GM20000 (cell line): ENCODE results near the gene MIEF1.

Source experiments
- DNase-seq: peaks from one replicate; pipeline ENCODE4 v3.0.0; 2012; ENCODE audit warnings: low spot score
- CTCF ChIP-seq: IDR thresholded peaks from 2 replicates; pipeline ENCODE4 v1.5.1; 2012; ENCODE audit warnings: mild to moderate bottlenecking, control low read depth; ENCODE audit errors: extremely low read depth, missing control alignments

MIEF1 gene

GRCh38 chr22:39534591-39535356, 32.7 kb downstream of the MIEF1 start:
- TF ChIP-seq CTCF, result peak; percentile 91

GRCh38 chr22:39535357-39535725, 33.3 kb downstream of the MIEF1 start:
- DNase-seq, result no peak
- TF ChIP-seq CTCF, result no peak

More at GRCh38 chr22:39534591-39535356, 32.7 kb downstream of the MIEF1 start:
- peak; percentile 77 for DNase-seq

GRCh38 chr22:39535831-39536449, 33.9 kb downstream of the MIEF1 start:
- no peak for TF ChIP-seq CTCF
- no peak for DNase-seq

DNA sequence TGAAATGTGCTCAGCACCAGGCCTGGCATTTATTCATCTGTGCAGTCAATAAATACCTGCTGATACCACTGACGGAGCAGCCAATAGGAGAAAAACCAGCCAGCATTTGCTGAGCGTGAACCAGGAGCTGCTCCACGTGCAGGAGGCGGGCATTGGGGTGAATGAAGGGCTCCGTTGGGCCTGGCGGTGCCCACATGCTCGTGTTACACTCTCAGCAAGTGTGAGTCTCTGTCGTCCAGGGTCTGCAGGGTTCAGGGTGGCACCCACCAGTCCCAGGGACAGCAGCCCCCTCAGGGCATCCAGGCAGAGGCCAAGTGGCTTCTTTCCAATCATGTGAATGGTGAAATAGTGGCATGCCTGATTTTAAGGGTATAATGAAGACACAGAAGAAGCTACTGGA, 34.6 kb downstream of the MIEF1 start:
- no peak for DNase-seq
- no peak for TF ChIP-seq CTCF

DNA sequence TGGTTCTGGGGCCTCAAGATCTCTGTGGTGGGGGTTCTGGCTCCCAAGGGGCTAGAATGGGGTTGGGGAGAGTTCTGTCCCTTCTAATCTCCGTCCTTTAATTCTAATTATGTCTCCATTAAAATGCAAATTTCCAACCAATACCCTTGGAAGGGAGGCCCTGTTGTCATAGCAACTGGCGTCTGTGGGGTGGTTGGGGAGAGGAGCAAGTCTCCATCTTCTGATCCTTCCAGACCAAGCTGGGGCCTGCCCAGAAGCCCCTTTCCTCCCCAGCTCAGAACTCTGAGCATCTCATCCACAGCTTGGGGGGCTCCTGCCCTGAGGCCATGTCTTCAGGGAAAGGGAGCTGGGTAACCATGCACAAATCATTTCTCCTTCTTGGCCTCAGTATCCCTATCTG, 35.9 kb downstream of the MIEF1 start:
- TF ChIP-seq CTCF, result no peak

GRCh38 chr22:39543095-39543494, 41.0 kb downstream of the MIEF1 start:
- DNase-seq, result no peak
- peak; percentile 27 for TF ChIP-seq CTCF

More for the DNA sequence above, 35.9 kb downstream of the MIEF1 start:
- no peak for DNase-seq
